DMS114 treated with DMSO at 0.1 percent for 48 hours (cell line): ENCODE measurements around the gene CPN1.
"Not testable (repeated sequence)": the region's sequence is repeated elsewhere in the genome, so short reads cannot be mapped to it uniquely, and the experiment has no call there.

Experiments
- DNase-seq: peaks from one replicate; lab custom pipeline; 2025; ENCODE audit not compliant: unreplicated experiment; lab: John Stamatoyannopoulos, UW

Gene CPN1

GRCh38 chr10:100082276-100082675, 607 bp upstream of the CPN1 start:
- DNase-seq: not testable (repeated sequence)

DNA sequence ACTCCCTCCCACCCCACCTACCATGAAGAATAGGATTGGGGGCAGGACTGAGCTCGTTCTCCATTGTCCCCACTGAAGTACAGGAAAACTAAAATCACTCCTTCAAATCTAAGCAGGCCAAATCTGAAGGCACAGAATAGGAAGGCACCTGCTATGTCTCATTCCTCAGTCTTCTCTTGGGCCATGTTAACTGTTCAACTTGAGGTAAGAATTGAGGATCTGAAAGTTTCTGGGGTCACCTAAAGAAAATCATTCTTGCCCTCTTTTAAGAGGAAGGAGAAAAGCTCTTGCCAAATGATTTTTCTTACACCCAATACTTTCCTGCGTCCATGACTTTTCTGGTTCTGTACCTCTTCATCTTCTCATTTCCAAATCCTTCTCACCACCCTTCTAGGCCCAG, 4.9 kb downstream of the CPN1 start:
- no peak for DNase-seq

DNA sequence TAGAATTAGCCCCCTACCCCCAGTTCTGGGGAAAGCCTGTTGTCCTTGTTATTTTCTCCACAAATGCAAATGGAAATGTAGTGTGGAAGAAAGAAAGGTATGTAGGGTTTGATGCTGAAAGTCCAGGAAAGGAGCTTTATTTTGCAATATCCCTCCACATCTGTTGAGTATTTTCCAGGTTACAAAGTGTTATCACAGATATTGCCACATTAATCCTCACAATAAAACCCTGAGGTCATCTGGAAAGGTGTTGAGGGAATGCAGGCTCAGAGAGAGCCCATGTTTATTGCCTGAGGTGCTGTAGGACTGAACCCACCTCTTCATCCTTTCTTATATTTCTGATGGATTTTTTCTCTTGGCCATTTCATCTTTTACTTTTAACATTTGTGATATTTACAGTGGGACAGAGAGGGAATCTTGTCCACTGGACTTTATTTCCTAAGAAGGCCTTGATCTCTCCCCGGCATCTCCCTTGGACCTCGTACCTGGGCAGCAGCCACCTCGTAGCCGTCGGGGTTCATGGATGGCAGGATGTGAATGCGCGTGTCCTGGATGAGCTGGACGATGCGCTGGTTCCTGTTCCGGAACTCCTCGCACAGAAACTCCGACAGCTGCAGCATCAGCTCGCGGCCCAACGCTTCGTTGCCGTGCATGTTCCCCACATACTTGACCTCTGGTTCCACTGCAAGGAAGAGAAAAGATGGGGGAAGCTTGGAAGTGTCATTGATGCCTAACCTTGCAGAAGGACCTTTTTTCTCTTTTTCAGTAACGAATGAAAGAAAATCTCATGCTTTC, 6.0 kb downstream of the CPN1 start:
- DNase-seq: no peak

DNA sequence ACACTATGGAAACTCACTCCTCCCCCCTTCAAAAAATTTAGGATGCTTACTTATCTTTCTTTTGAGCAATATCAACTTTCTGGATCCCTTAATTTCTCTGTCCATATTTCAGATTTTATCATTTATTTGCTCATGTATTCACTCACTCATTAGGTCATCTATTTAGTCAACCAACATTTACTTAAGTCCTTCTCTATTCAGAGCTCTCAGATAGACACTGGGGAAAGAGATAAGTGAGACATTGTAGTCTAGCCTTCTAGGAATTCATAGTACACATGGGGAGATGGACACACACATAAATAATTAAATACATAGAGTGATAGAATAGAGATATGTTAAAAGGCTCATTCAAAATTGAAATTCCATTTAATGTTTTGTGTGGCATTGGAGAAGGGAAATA, 9.2 kb downstream of the CPN1 start:
- DNase-seq: no peak

DNA sequence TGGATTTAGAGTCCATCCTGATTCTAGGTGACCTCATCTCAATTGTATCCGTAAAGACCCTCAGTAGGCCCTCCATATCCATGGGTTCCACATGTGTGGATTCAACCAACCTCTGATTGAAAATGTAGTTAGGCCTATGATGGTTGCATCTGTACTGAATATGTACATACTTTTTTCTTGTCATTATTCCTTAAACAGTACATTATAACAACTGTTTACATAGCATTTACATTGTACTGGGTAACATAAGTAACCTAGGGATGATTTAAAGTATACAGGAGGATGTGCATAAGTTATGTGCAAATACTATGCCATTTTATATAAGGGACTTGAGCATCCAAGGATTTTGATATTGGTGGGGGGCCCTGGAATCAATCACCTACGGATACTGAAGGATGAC, 10.1 kb downstream of the CPN1 start:
- DNase-seq: no peak

DNA sequence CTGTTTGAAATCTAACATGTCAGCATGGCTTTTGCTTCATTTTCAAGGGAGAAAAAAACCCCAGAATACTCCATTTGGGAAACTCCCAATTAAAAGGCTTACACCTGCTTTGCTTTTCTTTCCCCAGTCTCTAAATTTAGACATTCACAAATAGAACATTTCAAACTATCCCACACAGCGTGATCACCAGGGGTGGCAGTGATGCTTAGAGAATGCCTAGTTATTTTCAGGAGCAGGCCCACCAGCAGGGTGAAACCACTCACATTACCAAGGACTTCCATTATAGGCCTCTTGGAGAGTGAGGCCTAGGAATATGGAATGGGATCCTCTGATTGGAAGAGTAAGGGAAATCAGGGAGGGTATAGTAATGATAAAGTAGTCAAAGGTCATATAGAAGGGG, 14.2 kb downstream of the CPN1 start:
- DNase-seq: no peak

DNA sequence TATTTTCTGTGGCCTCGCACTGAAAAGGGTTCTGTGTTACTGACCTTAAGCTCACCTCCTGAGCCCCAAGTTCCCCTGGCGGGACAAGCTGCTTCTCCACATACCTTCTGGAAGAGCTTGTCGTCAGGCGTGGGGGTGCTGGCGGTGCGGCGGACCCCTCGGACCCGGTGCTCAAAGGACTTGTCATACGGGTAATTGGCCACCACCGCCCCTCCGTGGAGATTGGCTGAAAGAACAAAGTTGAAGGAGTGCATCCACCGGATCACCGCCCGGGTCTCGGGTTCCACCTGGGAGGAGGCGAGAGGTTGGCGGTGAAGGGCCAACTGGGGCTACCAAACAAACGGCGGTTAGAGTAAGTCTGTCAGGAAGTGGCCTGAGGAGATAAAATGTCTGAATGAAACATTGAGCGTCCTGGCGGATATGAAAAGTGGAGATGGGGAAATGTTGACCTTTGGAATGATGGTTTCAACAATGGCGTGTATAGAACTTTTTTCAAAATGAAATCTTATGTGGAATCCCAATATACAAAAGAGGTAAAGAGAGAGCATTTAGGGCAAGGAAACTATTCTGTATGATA, 16.5 kb downstream of the CPN1 start:
- no peak for DNase-seq

GRCh38 chr10:100061401-100061800, 20.3 kb downstream of the CPN1 start:
- DNase-seq: no peak

DNA sequence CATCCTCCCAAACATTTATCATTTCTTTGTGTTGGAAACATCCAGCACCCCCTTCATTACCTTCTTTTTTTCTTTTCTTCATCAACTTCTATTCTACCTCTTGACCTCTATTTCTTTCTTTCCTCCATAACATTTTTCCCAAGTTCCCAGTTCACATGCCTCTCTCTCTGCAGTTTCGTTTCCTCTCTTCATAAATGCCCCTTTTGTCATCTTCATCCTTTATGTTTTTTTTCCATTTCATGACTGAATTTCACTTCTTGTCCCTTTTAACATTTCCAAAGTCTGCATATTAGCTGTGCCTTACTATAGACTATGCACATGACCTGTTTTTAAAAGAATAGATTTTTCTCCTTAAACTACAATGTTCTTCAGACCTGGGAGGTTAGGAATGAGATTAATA, 23.7 kb downstream of the CPN1 start:
- no peak for DNase-seq

DNA sequence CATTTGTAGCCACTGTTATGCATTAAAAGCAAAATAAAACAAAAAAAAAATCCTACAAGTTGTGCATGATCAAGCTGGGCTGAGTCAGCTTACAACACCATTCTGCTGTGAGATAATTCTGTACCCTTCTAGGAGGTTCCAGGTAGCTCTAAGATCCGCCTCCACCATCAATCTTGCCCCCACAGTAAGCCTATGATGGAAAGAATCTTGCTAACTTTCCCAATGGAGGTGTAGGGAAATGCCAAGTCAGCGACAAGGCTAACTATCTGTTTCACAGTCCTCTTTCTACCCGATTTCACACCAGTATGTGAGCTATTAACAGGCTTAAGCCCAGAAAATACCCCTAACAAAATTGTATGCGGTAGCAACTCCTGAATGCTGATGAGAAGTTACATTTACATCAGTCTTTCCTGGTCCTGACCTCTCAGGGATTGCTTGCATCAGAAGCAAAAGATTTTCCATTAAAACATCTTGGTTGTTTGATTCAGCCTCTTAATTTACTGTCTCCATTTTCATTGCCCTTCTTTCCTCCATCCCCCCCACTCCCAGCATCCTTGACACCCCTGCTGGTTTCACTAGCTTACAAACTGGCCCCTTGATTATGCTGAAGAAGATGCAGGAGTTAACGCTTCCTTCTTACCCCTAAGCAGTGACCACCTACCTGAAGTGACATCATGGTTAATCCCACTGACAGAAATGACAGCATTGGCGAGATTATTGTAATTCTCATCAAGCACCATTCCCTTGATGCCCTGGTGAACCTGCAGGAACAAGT, 27.8 kb downstream of the CPN1 start:
- DNase-seq: no peak

- DNase-seq: peak; percentile 58
Observed at GRCh38 chr10:100046021-100046486, 35.6 kb downstream of the CPN1 start.

DNA sequence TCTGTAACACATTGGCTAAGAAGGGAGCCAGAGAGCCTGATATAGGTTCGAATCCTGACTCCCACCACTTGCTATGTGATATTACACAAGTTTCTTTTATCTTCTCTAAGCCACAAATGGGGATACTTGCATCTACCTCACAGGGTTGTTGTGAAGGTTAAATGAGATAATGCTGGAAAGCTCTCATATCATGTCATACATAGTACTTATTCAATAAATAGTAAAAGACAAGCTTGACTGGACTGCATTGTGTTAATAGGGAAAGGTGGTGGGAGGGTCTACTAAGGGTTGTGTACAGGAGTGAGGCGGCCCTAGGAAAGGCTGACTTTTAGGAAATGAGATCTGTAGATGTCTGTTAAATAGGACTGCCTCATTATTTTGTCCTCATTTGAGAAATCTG, 36.1 kb downstream of the CPN1 start:
- DNase-seq: no peak

DNA sequence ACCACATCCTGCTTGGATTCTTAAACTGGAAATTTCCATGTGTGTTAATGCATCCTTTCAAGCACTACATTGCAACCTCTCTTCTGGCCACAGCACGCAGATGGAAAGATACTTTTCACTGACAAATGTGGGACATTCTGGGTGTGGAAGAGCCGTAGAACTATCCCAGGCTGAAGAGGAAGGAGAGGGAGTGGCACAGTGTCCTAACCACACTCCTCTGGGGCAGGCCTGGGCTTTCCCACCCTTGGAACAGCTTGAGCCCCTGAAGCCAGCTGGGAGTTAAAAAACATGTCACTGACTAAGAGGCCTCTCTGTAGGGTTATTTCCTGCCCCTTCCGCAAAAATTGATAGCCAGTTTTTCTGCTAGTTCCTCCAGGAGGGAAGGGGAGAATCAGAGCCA, 37.9 kb downstream of the CPN1 start:
- DNase-seq: no peak

GRCh38 chr10:100043344-100043743, 38.3 kb downstream of the CPN1 start:
- DNase-seq: no peak

DNA sequence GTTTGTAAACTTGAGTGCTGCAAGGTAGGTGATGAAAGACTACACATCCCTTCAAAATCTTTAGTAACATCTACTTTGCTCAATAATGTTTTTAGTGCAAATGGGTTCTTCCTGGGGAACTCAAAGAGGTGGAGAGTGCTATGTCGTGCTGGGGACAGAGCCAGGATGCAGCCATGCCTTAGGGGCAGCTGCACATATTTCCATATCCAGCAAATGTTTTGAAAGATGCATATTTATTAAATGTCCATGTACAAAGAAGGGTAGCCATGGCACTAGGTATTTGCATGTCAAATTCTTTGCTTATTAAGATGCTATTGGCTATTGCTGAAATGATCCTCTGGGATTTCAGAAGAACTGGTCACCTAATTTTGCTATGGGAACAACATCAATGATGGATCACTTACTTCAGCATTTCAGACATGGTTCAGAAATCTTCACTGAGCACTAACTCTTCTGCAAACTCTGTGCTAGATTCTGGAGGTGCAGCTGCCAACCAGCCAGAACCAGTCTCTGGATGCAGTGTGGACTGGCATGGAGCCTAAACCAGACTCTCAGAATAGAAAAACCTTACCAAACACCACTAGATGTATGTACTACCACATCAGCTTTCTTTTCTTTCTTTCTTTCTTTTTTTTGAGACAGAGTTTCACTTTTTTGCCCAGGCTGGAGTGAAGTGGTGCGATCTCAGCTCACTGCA, 40.2 kb downstream of the CPN1 start:
- DNase-seq: no peak

DNA sequence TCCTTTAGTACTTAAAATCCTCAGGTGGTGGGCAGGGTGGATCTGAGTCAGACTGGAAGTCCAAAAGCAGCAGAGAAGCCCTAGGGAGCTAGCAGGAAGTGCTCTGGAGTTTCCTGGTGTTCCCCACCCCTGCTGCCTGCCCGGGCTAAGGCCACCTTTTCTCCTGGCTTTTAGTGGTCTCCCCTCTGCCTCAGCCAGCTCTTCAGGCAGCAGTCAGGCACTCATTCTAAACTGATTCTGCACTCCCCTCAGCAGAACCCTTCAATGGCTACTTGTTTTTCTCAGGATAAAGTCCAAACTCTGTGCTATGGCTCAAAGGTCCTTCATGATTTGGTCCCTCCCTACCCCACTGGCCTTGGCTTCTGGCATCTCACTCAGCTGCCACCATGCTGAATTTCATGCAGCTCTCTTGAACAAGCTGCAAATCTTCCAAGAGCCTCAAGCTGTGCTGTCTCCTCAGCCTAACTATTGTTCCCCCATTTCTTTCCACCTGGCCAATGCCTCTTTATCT, 43.1 kb downstream of the CPN1 start:
- no peak for DNase-seq

DNA sequence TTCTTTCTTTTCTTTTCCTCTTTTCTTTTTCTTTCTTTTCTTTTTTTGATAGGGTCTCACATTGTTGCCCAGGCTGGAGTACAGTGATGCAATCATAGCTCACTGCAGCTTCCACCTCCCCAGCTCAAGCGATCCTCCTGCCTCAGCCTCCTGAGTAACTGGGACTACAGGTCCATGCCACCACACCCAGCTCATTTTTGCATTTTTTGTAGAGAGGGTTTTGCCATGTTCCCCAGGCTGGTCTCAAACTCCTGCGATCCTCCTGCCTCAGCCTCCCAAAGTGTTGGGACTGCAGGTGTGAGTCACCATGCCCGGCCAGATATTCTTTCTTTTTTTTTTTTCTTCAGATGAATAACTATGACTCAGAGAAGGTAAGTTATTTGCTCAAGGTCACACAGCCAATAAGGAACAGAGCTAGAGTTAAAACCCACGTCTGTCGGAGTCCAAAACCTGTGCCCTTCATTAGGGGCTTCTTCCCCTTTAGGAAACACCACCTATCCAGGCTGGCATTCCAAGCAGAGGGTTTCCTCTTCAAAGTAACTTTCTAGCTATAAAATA, 43.8 kb downstream of the CPN1 start:
- DNase-seq: no peak

GRCh38 chr10:100036850-100037249, 44.8 kb downstream of the CPN1 start:
- DNase-seq: no peak

- no peak for DNase-seq
Observed at GRCh38 chr10:100033766-100034418, 47.8 kb downstream of the CPN1 start.

DNA sequence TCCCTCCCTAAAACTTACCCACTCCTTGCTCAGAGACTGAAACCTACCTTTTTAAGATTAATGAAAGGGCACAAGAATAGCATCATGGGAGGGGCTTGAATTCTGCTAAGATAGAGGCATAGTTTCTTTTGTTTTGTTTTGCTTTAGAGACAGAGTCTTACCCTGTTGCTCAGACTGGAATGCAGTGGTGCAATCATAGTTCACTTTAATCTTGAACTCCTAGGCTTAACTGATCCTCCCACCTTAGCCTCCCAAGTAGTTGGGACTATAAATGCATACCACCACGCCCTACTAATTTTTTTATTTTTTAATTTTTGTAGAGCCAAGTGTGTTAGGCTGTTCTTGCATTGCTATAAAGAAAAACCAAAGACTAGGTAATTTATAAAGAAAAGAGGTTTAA, 54.3 kb downstream of the CPN1 start:
- no peak for DNase-seq
